GM19099 (cell line): ENCODE data around the gene TOX2.

ENCODE experiments used
- POLR2A ChIP-seq: IDR thresholded peaks from 3 replicates; pipeline ENCODE4 v1.6.1; 2011; ENCODE audit warnings: low read depth; ENCODE audit not compliant: insufficient read length; ENCODE audit errors: extremely low read depth

TOX2 gene

GRCh38 chr20:43985608-43986316 is 71.1 kb downstream of the TOX2 start:
- TF ChIP-seq POLR2A = no peak

GRCh38 chr20:43987018-43987417 is 72.4 kb downstream of the TOX2 start:
- no peak for TF ChIP-seq POLR2A

- TF ChIP-seq POLR2A = no peak
Measured at GRCh38 chr20:43987531-43987930, 72.9 kb downstream of the TOX2 start.

- TF ChIP-seq POLR2A = no peak
Measured at GRCh38 chr20:43988451-43988850, 73.8 kb downstream of the TOX2 start.

- no peak for TF ChIP-seq POLR2A
Measured at GRCh38 chr20:43988867-43989266, 74.2 kb downstream of the TOX2 start.

GRCh38 chr20:43991261-43991660 is 76.6 kb downstream of the TOX2 start:
- no peak for TF ChIP-seq POLR2A

- TF ChIP-seq POLR2A = no peak
Measured at GRCh38 chr20:43991982-43992381, 77.3 kb downstream of the TOX2 start.

GRCh38 chr20:43992885-43993284 is 78.2 kb downstream of the TOX2 start:
- no peak for TF ChIP-seq POLR2A

GRCh38 chr20:43993560-43993959 is 78.9 kb downstream of the TOX2 start:
- no peak for TF ChIP-seq POLR2A

GRCh38 chr20:43994486-43995100 is 79.9 kb downstream of the TOX2 start:
- TF ChIP-seq POLR2A = no peak

GRCh38 chr20:43995645-43996044 is 81.0 kb downstream of the TOX2 start:
- TF ChIP-seq POLR2A = no peak

- TF ChIP-seq POLR2A = no peak
Measured at GRCh38 chr20:43996240-43996930, 81.7 kb downstream of the TOX2 start.

GRCh38 chr20:43999848-44000247 is 85.2 kb downstream of the TOX2 start:
- no peak for TF ChIP-seq POLR2A

GRCh38 chr20:44001667-44002596 is 87.3 kb downstream of the TOX2 start:
- TF ChIP-seq POLR2A = no peak

- TF ChIP-seq POLR2A = no peak
Measured at GRCh38 chr20:44002861-44003260, 88.2 kb downstream of the TOX2 start.
